NCI-H226 (cell line): Measurements from ENCODE around the gene ABCC6.
"Not testable (repeated sequence)": the region's sequence is repeated elsewhere in the genome, so short reads cannot be mapped to it uniquely, and the experiment has no call there.

Source experiments
- DNase-seq: peaks from one replicate; pipeline ENCODE4 v3.0.0-alpha.2; 2015

Gene ABCC6

GRCh38 chr16:16158082-16158658, 65.1 kb downstream of the ABCC6 start:
- DNase-seq: no peak

GRCh38 chr16:16157166-16157565, 66.1 kb downstream of the ABCC6 start:
- DNase-seq: no peak

GRCh38 chr16:16155234-16155633, 68.1 kb downstream of the ABCC6 start:
- DNase-seq: no peak

- DNase-seq: no peak
Observed at GRCh38 chr16:16154281-16154951, 68.9 kb downstream of the ABCC6 start.

- not testable (repeated sequence) for DNase-seq
Observed at GRCh38 chr16:16153000-16153399, 70.3 kb downstream of the ABCC6 start.

GRCh38 chr16:16151315-16151714, 72.0 kb downstream of the ABCC6 start:
- no peak for DNase-seq

- no peak for DNase-seq
Observed at GRCh38 chr16:16150878-16151152, 72.5 kb downstream of the ABCC6 start.

GRCh38 chr16:16150117-16150877, 73.0 kb downstream of the ABCC6 start:
- DNase-seq: no peak

- DNase-seq: no peak
Observed at GRCh38 chr16:16149710-16150116, 73.6 kb downstream of the ABCC6 start.

- no peak for DNase-seq
Observed at GRCh38 chr16:16148755-16149154, 74.5 kb downstream of the ABCC6 start.

GRCh38 chr16:16148000-16148599, 75.2 kb downstream of the ABCC6 start:
- not testable (repeated sequence) for DNase-seq

GRCh38 chr16:16147316-16147999, 75.8 kb downstream of the ABCC6 start:
- no peak for DNase-seq

GRCh38 chr16:16146380-16147315, 76.6 kb downstream of the ABCC6 start:
- no peak for DNase-seq

GRCh38 chr16:16145286-16145685, 78.0 kb downstream of the ABCC6 start:
- DNase-seq: no peak

- no peak for DNase-seq
Observed at GRCh38 chr16:16144416-16144815, 78.9 kb downstream of the ABCC6 start.

GRCh38 chr16:16143931-16144330, 79.4 kb downstream of the ABCC6 start:
- no peak for DNase-seq

GRCh38 chr16:16143038-16143763, 80.1 kb downstream of the ABCC6 start:
- no peak for DNase-seq

GRCh38 chr16:16141784-16142396, 81.4 kb downstream of the ABCC6 start:
- DNase-seq: no peak

- DNase-seq: no peak
Observed at GRCh38 chr16:16141141-16141540, 82.2 kb downstream of the ABCC6 start.

GRCh38 chr16:16140537-16140936, 82.8 kb downstream of the ABCC6 start:
- DNase-seq: no peak

GRCh38 chr16:16139806-16140205, 83.5 kb downstream of the ABCC6 start:
- DNase-seq: no peak
